Measurements from ENCODE around the gene ITIH5.

DNA sequence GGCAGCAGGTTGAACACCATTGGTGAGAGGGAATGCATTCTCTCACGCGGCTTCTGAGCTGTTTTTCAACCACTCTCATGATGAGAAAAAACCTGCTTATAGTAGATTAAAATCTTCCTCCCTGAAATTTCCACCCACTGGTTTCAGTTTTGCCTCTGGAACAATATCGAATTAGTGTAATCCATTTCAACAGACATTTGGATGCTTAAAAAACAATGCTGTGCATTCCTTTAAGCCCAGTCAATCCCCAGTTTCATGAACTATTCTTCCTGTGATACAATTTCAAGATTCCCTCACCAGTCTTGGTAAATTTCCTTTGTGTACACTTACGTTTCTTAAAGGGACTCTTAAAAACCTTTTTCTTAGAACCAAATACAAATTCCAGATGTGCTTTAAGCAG is 89.6 kb downstream of the ITIH5 start:
- TF ChIP-seq, protein P1, sequence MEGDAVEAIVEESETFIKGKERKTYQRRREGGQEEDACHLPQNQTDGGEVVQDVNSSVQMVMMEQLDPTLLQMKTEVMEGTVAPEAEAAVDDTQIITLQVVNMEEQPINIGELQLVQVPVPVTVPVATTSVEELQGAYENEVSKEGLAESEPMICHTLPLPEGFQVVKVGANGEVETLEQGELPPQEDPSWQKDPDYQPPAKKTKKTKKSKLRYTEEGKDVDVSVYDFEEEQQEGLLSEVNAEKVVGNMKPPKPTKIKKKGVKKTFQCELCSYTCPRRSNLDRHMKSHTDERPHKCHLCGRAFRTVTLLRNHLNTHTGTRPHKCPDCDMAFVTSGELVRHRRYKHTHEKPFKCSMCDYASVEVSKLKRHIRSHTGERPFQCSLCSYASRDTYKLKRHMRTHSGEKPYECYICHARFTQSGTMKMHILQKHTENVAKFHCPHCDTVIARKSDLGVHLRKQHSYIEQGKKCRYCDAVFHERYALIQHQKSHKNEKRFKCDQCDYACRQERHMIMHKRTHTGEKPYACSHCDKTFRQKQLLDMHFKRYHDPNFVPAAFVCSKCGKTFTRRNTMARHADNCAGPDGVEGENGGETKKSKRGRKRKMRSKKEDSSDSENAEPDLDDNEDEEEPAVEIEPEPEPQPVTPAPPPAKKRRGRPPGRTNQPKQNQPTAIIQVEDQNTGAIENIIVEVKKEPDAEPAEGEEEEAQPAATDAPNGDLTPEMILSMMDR (IDR thresholded peaks at IDR 0.05; ENCODE audit: low read depth, low read length) = no peak
- TF ChIP-seq MYC (IDR thresholded peaks at IDR 0.05; ENCODE audit: low read depth, low read length) = no peak
- no peak for TF ChIP-seq POLR2A (IDR thresholded peaks at IDR 0.05; ENCODE audit: extremely low read depth, insufficient read length)
- TF ChIP-seq, protein P2, sequence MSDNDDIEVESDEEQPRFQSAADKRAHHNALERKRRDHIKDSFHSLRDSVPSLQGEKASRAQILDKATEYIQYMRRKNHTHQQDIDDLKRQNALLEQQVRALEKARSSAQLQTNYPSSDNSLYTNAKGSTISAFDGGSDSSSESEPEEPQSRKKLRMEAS (IDR thresholded peaks at IDR 0.05; ENCODE audit: low read depth, low read length) = no peak

Data from NB4 (cell line).